NCI-H2227 (cell line): ENCODE data around the gene SENP3.

ENCODE experiments used
- DNase-seq: peaks from one replicate; lab custom pipeline; 2025; ENCODE audit not compliant: unreplicated experiment; lab: John Stamatoyannopoulos, UW

SENP3 gene

DNA sequence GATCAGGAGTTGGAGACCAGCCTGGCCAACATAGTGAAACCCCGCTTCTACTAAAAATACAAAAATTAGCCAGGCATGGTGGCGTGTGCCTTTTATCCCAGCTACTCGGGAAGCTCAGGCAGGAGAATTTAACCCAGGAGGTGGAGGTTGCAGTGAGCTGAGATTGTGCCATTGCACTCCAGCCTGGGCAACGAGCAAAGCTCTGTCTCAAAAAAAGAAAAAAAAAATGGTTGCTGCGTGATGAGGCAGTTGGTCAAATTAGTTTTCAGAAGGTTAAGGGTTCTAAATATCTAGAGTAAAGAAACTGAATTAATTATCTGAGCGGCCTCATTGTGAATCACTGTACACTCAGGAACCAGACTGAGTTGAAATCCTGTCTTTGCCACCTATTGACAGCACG, 14.2 kb downstream of the SENP3 start:
- no peak for DNase-seq

DNA sequence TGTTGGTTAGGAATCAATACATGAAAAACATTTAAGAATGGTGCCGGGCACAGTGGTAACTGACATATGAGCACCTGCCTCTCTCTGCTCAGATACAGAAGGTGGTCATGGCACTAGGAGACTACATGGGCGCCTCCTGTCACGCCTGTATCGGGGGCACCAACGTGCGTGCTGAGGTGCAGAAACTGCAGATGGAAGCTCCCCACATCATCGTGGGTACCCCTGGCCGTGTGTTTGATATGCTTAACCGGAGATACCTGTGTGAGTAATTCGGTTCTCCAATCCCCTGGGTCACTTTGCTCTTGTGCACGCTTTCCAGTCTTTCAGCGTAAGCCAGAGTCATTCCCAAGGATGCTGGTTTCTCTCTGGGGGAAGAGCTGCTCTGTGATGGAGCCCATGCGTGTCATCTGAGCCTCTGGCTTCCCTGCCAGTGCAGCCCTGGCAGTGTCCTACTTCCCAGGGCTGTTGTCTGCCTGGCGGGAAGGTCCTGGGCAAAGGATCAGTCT, 14.8 kb downstream of the SENP3 start:
- no peak for DNase-seq

DNA sequence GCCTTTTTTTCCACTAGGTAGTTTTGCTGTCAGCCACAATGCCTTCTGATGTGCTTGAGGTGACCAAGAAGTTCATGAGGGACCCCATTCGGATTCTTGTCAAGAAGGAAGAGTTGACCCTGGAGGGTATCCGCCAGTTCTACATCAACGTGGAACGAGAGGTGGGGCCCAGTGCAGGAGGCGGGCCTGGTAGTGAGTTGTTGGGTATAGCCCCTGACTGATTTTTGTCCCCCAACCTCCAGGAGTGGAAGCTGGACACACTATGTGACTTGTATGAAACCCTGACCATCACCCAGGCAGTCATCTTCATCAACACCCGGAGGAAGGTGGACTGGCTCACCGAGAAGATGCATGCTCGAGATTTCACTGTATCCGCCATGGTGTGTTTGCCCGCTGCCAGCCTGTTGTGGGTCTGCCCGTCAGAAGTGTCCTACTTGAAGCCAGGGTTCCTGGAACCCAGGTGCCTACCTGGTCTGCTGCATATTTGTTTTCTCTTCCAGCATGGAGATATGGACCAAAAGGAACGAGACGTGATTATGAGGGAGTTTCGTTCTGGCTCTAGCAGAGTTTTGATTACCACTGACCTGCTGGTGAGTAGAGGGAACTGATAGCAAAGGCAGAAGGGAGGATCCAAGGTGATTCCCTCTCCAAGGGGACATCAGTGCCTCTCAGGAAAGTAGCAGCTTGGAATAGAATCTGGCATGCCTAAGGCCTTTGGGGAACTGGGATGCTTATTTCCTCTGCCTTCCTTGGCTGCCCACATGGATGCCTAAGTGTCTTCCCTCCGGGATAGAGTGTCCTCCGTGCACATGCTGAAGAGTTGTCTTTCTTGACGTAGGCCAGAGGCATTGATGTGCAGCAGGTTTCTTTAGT, 15.8 kb downstream of the SENP3 start:
- DNase-seq: no peak

DNA sequence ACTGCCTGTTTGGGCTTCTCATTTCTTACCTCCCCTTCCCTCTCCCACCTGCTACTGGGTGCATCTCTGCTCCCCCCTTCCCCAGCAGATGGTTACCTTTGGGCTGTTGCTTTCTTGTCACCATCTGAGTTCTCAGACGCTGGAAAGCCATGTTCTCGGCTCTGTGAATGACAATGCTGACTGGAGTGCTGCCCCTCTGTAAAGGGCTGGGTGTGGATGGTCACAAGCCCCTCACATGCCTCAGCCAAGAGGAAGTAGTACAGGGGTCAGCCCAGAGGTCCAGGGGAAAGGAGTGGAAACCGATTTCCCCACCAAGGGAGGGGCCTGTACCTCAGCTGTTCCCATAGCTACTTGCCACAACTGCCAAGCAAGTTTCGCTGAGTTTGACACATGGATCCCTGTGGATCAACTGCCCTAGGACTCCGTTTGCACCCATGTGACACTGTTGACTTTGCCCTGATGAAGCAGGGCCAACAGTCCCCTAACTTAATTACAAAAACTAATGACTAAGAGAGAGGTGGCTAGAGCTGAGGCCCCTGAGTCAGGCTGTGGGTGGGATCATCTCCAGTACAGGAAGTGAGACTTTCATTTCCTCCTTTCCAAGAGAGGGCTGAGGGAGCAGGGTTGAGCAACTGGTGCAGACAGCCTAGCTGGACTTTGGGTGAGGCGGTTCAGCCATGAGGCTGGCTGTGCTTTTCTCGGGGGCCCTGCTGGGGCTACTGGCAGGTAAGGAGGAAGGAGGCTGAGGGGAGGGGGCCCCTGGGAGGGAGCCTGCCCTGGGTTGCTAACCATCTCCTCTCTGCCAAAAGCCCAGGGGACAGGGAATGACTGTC, 17.5 kb downstream of the SENP3 start, which contains the start of gene CD68:
CD68 (plus strand) TSS at position 638 of the 833 bp plus-strand sequence; CDS start at position 678, 40 bp downstream.
- peak; percentile 16 for DNase-seq

DNA sequence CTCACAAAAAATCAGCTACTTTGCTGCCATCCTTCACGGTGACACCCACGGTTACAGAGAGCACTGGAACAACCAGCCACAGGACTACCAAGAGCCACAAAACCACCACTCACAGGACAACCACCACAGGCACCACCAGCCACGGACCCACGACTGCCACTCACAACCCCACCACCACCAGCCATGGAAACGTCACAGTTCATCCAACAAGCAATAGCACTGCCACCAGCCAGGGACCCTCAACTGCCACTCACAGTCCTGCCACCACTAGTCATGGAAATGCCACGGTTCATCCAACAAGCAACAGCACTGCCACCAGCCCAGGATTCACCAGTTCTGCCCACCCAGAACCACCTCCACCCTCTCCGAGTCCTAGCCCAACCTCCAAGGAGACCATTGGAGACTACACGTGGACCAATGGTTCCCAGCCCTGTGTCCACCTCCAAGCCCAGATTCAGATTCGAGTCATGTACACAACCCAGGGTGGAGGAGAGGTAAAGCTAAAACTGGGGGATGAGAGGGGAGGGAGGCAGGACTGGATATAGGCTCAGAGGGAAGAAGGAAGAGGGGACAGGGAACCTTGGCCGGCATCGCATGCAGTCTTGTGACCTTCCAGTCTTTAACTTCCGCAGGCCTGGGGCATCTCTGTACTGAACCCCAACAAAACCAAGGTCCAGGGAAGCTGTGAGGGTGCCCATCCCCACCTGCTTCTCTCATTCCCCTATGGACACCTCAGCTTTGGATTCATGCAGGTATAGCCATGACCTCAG, 18.3 kb downstream of the SENP3 start:
- no peak for DNase-seq

DNA sequence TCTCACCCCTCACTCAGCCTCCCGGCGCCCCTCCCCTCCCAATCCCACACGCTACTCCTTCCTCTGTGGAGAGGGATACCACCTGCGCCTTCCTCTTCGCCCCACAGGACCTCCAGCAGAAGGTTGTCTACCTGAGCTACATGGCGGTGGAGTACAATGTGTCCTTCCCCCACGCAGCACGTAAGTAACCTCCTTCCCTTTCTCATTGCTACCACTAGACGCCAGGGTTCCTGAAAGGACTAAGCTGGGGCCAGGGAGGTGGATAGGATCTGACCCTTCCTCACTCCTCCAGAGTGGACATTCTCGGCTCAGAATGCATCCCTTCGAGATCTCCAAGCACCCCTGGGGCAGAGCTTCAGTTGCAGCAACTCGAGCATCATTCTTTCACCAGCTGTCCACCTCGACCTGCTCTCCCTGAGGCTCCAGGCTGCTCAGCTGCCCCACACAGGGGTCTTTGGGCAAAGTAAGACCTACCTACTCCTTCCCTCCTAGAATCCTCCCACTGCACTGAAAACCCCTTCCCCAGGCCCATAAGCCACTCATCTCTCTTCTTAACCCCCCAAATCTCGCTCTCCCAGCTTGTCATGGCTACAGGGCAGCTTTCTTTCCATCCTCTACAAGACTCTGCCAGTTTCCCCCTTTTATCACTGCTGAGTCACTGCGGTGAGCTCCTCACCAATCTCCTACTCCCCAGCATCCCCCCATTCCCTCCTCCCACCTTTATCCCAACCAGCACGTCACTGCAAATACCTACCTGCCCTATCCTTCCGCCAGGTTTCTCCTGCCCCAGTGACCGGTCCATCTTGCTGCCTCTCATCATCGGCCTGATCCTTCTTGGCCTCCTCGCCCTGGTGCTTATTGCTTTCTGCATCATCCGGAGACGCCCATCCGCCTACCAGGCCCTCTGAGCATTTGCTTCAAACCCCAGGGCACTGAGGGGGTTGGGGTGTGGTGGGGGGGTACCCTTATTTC, 19.2 kb downstream of the SENP3 start:
- DNase-seq: no peak

DNA sequence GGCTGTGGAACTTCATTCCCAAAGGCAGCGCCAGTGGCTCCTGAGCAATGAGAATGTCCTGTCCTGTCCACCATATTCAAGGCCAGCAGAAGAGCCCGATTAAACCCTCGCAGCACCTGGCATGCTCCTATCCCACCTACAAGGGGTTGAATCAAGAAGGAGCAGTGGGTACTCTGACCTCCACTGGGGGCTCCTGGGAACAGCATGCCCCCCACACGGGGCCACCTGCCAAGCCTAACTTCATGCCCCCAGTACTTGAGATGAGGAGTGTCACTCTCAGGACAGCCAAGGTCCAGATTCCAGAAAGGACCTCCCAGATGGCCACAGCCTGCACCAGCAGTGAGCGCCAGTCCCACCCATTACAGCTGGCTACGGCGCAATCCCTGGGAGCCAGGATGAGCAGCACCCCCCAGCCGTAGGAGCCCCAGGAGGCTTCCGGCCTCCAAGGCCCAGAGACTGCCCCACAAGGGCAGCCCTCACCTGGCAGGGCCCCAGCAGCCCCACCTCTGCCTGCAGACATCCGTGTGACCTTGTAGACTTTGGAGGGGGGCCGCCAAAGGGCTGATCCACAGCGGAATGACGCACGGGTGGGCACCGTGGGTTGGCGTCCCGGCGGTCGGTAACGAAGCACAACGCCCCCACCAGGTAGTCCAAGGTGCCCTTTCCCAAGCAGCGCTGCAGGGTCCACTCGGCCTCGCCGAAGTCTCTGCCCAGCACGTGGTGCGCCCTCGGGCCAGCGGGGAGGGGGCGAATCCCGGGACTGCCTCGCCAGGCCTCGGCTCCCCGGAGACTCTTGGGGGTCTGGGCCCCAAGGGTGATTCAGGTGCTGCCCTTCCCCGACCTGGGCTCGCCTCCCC, 20.9 kb downstream of the SENP3 start:
- no peak for DNase-seq

DNA sequence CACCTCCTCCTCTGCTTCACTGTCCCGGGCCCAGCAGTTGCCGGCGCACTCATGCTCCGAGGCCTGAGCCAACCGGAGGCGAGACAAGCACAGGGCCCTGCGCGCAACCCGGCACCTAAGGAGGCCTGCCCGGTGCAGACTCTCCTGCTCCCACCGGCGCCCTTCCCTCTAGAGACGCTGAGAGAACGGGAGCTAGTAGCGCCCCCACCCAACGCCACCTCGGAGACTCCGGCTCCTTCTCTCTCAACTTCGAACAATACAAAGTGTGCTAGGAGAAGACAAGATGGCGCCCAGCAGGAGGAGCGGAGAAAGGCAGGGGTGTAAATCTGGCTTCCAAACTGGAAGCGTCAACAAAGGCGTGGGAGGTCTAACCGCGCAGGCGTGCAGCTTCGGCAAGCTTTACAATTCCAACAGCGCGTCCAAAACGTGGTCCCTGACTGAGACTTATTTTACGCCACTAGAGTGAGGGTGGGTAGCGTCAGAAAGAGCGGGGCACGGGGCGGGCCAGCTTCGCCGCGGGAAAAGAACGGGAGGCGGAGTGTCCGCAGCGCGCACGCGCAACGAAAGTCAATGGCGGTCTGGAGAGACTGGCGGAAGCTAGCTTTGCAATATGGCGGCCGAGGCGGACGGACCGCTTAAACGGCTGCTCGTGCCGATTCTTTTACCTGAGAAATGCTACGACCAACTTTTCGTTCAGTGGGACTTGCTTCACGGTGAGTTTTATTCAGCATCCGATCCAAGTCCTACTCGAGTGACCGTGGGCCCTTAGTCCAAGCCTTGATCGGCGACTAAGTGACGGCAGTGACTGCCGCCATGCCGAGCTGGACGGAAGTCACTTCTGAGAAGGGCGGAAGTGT, 21.8 kb downstream of the SENP3 start, which contains the start of gene MPDU1:
MPDU1 (plus strand) TSS at position 600 of the 857 bp plus-strand sequence; CDS start at position 611, 11 bp downstream.
- peak; percentile 96 for DNase-seq

DNA sequence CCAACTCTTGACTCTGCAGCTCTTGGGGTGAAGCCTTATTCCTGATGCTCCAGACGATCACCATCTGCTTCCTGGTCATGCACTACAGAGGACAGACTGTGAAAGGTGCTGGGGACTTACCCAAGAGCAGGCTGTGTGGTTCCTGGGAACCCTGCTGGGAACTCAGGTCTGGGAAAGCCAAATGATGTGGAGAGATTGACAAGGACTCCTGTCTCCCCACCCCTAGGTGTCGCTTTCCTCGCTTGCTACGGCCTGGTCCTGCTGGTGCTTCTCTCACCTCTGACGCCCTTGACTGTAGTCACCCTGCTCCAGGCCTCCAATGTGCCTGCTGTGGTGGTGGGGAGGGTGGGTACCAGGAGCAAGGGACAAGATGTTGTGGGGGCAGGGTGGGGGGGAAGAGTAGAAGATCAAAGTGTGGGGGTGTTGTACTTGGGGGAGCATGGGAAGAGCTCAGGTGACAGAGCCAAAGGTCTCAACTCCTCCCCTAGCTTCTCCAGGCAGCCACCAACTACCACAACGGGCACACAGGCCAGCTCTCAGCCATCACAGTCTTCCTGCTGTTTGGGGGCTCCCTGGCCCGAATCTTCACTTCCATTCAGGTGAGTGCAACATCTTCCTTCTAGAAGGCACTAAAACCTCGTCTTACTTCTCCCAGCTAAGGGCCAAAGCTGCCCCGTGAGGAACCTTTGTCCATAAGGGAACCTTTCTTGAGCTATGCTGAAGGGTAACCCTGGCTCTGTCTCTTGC, 25.1 kb downstream of the SENP3 start:
- peak; percentile 9 for DNase-seq

DNA sequence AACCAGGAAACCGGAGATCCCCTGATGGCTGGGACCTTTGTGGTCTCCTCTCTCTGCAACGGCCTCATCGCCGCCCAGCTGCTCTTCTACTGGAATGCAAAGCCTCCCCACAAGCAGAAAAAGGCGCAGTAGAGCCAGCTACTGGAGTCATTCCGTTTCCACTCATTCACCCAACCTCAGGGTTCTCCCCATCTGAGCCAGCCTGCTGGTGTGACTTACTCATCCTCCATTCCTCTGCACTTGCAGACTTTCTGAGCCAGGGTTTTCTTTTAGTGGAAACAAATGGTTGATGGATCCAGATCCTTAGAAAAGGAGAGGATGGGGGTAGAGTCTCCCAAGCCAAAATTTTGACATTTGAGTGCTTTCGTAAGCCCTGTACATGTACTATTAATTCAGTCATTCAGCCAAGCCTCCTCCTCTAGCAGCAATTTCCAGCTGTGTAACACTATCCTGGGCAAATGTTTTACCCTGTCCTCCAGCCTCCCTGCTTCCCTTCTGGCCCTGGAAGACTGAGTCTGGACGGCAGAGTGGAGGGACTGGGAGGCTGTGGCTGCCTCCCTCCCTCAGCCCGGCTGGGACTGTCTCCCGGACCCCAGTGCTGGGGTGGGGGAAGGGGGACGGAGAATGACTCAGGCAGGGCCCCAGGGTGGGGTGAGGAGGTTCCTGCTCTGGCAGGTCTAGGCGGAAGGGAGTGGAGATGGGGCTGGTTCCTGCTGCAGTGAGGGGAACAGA, 25.9 kb downstream of the SENP3 start:
- no peak for DNase-seq

DNA sequence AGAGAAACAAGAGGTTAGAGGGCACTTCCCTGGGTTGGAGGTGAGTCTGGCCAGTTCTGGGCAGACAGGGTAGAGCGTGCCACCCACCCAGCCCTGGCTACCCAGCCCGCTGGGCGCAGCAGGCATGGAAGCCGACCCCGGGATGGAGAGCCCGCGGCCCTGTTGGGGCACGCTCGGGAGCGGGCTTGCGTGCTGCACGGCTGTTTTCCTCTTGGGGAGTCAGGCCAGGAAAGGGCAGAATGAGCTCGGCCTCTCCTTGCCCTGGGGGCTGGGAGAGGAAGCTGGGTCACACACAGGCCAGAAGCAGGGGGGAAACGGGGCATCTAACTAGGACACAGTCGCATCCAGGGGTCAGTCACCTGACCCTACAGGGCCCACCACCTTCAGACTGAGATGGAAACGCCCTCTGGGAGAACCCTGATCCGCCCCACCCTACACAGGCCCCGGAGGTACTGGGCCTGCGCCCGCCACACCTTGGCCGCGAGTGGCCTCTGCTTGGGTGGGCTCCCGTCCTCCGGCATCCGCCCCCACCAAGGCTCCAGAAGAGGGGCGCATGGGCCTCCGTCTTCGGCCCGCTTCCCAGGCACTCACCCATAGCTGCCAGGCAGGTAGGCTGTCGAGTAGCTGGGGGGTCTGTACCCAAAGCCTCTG, 27.0 kb downstream of the SENP3 start:
- DNase-seq: no peak

DNA sequence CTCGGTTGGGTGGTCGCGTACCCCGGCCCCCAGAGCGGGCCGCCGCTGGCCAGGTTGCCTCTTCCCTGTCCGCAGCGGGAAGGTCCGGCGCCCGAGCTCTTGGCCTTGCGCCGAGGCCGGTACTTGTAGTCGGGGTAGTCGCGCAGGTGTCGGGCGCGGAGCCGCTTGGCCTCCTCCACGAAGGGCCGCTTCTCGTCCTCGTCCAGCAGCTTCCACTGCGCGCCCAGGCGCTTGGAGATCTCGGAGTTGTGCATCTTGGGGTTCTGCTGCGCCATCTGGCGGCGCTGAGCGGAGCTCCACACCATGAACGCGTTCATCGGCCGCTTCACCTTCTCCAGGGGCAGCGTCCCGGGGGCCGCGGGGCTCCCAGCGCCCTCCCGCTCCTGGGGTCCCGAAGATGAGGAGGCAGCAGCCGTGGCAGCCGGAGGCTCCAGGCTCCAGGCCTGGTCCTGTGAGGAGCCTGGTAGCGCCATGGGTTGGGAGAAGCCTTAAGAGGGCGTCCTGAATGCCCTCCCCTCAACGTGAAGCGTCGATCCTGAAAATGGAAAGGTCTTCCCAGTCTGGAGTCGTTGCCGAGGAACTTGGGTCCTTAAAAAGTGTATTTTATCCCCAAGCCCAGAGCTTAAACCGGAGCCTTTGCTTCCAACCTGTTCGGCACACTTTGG, 27.6 kb downstream of the SENP3 start:
- peak; percentile 20 for DNase-seq

DNA sequence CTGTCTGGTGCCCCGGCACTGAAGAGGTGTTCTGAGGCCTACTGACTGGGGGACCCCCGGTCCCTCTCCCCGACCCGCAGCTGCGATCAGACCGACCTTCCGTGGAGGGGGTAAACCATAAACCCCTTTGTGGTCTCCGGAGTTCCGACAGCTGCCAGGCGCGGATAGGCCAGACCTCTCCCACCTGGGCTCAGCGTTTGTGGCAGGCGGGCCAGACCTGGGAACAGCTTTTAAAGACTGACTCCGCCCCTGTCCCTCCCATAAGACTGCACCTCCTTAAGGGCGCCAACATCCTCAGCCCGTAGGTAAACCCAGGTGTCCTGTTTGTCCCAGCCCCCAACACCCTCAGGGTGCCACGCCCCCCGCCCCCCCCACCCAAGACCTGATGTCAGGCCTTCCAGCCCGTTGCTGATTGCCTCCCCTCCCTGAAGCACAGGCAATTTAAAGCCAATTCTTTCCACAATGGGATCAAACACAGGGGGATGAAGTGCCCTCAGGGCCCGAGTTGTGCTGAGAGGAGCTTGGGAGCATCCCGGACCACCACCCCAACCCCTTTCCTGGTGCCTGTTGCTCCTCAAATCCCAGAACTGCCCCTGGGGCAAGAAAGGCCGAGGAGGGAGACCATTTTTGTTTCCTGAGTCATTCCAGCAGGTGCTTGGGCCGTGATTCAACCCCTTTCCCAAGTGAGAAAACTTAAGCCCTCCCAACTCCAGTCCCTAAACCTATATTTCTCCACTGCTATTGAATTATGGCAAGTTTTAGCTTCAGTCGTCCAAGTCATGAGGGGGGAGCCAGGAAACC, 28.4 kb downstream of the SENP3 start, which contains the start of gene SOX15:
SOX15 (minus strand) TSS at position 204 of the 801 bp plus-strand sequence. CDS start 418 bp downstream, outside the sequence.
- no peak for DNase-seq

DNA sequence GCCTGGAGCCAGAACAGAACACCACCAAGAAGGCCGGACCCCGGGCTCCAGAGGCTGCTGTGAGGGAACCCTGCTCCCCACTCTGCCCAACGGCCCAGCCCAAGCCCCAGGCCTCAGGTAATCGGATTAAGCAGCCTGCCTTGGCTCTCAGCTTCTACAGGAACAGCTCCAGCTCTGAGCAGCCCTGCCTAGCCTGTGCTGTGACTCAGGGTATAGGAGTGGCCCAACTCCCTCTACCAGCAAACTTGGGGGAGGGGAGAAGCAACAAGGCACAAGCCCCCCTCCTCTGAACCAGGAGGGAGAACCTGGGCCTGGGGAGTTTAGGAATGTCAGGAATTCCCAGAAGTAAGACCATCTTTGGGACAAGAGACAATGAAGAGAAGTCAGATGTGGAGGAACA, 29.0 kb downstream of the SENP3 start:
- no peak for DNase-seq
